Measurements from ENCODE around the gene CDV3. TPM values are rescaled to one million over a fixed set of nuclear protein-coding genes. Genes with fewer than 3 reads are reported as not detected.

CDV3 gene
- total and polyA plus RNA-seq, 9 of the 15 experiments (the other 6 are each of a cell fraction or from before 2014, with no cell fraction given), result 72.3 to 273 (median 116) TPM

GRCh38 chr3:133563816-133564215 is 9.7 kb upstream of the CDV3 start:
- Histone ChIP-seq H3K4me2 (ENCODE audit: insufficient read depth, low read length) (no peak overlapping the region), H3K4me3 (no peak overlapping the region), H3K9me1 (ENCODE audit: control insufficient read depth, insufficient read depth, low read length) (no peaks in the 10 kb centered on the region), H3K36me3 (ENCODE audit: control insufficient read depth, insufficient read depth, low read length) (no peaks in the 10 kb centered on the region), H3K4me1 (replicated peaks in 1 of 2; ENCODE audit: control insufficient read depth in 2 of 2, insufficient read depth in 2 of 2, low read length in 2 of 2) (no peaks in the 10 kb centered on the region; a peak in 1 of 5 replicates), H3K9ac (ENCODE audit: insufficient read depth in 1 of 2, low read depth in 2 of 2, low read length in 2 of 2) (no peak overlapping the region), H3K9me3 (replicated peaks; ENCODE audit: control insufficient read depth, insufficient read depth, low read depth, low read length) (no peaks in the 10 kb centered on the region), H3K27me3 (ENCODE audit: control insufficient read depth in 2 of 2, insufficient read depth in 2 of 2, low read length in 2 of 2) (peaks cover 0 to 5% of the 10 kb centered on the region in 2 experiments; a peak in 2 of 5 replicates), H3K79me2 (ENCODE audit: control insufficient read depth, insufficient read depth, low read length) (no peaks in the 10 kb centered on the region), H4K20me1 (replicated peaks; ENCODE audit: control insufficient read depth, insufficient read depth, low read length) (no peaks in the 10 kb centered on the region), H2AFZ (ENCODE audit: low read depth, low read length) (no peak overlapping the region), H3K27ac (ENCODE audit: extremely low read depth, low read depth, low read length) (no peak overlapping the region)
- CTCF ChIA-PET (ENCODE audit: low intra/inter-chr PET ratio), result no interaction called here
- POLR2A ChIA-PET, result no interaction called here
- intact Hi-C loops (cut with micrococcal nuclease), result no loop called here
- DNase-seq (ENCODE audit: extremely low read depth in 1 of 4, low spot score in 3 of 4) (no peak), ATAC-seq (no peak), FAIRE-seq (no peak)
- BruUV-seq (replicated peaks), result no TSS peak
- 0% methylated on average over 1 of the region's 1 CpG for WGBS (ENCODE audit: insufficient coverage, low coverage, missing lambda C conversion rate)
- TF ChIP-seq NKRF (IDR thresholded peaks at IDR 0.05; ENCODE audit: borderline replicate concordance) (no peak), RAD21 (CRISPR knock-in tag; conservative IDR thresholded peaks at IDR 0.05 in 1 of 2, IDR thresholded peaks at IDR 0.05 in 1 of 2) (no peak), RFX5 (IDR thresholded peaks at IDR 0.05; ENCODE audit: low read depth, low read length) (no peak), HDAC6 (IDR thresholded peaks at IDR 0.05; ENCODE audit: low read depth, low read length) (no peak), ZKSCAN3 (CRISPR knock-in tag; IDR thresholded peaks at IDR 0.05) (no peak), ZNF311 (CRISPR knock-in tag; IDR thresholded peaks at IDR 0.05) (no peak)
- TF ChIP-seq, protein P1, sequence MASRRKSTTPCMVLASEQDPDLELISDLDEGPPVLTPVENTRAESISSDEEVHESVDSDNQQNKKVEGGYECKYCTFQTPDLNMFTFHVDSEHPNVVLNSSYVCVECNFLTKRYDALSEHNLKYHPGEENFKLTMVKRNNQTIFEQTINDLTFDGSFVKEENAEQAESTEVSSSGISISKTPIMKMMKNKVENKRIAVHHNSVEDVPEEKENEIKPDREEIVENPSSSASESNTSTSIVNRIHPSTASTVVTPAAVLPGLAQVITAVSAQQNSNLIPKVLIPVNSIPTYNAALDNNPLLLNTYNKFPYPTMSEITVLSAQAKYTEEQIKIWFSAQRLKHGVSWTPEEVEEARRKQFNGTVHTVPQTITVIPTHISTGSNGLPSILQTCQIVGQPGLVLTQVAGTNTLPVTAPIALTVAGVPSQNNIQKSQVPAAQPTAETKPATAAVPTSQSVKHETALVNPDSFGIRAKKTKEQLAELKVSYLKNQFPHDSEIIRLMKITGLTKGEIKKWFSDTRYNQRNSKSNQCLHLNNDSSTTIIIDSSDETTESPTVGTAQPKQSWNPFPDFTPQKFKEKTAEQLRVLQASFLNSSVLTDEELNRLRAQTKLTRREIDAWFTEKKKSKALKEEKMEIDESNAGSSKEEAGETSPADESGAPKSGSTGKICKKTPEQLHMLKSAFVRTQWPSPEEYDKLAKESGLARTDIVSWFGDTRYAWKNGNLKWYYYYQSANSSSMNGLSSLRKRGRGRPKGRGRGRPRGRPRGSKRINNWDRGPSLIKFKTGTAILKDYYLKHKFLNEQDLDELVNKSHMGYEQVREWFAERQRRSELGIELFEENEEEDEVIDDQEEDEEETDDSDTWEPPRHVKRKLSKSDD (conservative IDR thresholded peaks at IDR 0.05; ENCODE audit: low read length), result no peak
- TF ChIP-seq, protein P2, sequence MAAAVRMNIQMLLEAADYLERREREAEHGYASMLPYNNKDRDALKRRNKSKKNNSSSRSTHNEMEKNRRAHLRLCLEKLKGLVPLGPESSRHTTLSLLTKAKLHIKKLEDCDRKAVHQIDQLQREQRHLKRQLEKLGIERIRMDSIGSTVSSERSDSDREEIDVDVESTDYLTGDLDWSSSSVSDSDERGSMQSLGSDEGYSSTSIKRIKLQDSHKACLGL (CRISPR knock-in tag; IDR thresholded peaks at IDR 0.05; ENCODE audit: borderline replicate concordance, poor library complexity, severe bottlenecking), result no peak
- TF ChIP-seq, protein P3, sequence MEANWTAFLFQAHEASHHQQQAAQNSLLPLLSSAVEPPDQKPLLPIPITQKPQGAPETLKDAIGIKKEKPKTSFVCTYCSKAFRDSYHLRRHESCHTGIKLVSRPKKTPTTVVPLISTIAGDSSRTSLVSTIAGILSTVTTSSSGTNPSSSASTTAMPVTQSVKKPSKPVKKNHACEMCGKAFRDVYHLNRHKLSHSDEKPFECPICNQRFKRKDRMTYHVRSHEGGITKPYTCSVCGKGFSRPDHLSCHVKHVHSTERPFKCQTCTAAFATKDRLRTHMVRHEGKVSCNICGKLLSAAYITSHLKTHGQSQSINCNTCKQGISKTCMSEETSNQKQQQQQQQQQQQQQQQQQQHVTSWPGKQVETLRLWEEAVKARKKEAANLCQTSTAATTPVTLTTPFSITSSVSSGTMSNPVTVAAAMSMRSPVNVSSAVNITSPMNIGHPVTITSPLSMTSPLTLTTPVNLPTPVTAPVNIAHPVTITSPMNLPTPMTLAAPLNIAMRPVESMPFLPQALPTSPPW (CRISPR knock-in tag; IDR thresholded peaks at IDR 0.05), result no peak
- TF ChIP-seq, protein P4, sequence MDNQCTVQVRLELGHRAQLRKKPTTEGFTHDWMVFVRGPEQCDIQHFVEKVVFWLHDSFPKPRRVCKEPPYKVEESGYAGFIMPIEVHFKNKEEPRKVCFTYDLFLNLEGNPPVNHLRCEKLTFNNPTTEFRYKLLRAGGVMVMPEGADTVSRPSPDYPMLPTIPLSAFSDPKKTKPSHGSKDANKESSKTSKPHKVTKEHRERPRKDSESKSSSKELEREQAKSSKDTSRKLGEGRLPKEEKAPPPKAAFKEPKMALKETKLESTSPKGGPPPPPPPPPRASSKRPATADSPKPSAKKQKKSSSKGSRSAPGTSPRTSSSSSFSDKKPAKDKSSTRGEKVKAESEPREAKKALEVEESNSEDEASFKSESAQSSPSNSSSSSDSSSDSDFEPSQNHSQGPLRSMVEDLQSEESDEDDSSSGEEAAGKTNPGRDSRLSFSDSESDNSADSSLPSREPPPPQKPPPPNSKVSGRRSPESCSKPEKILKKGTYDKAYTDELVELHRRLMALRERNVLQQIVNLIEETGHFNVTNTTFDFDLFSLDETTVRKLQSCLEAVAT (IDR thresholded peaks at IDR 0.05), result no peak
- in situ Hi-C loops (cut with MboI), result no loop called here
